ENCODE measurements around the gene ACTR1A. TPM values are rescaled to one million over a fixed set of nuclear protein-coding genes. Genes with fewer than 3 reads are reported as not detected.

The ACTR1A gene
- polyA plus RNA-seq, 3 donors: 72.7 to 79.4 (median 79.0) TPM

GRCh38 chr10:102499356-102499755, 3.2 kb downstream of the ACTR1A start:
- Histone ChIP-seq H3K9me3 (replicated peaks in 1 of 2; ENCODE audit: control insufficient read depth in 1 of 2, insufficient read depth in 1 of 2, low read length in 2 of 2) (no peaks in the 10 kb centered on the region), H3K9ac (ENCODE audit: insufficient read depth, low read length, poor library complexity, severe bottlenecking) (no peak overlapping the region), H3K79me2 (ENCODE audit: insufficient read depth, low read length) (peaks cover 85% of the 10 kb centered on the region), H2AFZ (ENCODE audit: insufficient read depth, low read depth, low read length, poor library complexity, severe bottlenecking) (no peak overlapping the region), H3K36me3 (replicated peaks in 1 of 2; ENCODE audit: control insufficient read depth in 1 of 2, insufficient read depth in 2 of 2, low read length in 2 of 2) (peaks cover 0 to 27% of the 10 kb centered on the region in 2 donors), H3K27ac (ENCODE audit: low read depth in 1 of 2, low read length in 2 of 2) (peak overlapping the region in 1 of 2 donors; percentile 40), H3K4me3 (replicated peaks in 1 of 3; ENCODE audit: low read depth in 2 of 3, low read length in 3 of 3) (no peak overlapping the region), H3K4me2 (replicated peaks; ENCODE audit: extremely low read depth, low read length, poor library complexity, severe bottlenecking) (no peak overlapping the region), H4K20me1 (ENCODE audit: insufficient read depth, low read length) (peaks cover 77% of the 10 kb centered on the region), H3K27me3 (ENCODE audit: control insufficient read depth in 2 of 2, insufficient read depth in 2 of 2, low read length in 2 of 2) (no peaks in the 10 kb centered on the region), H3K4me1 (ENCODE audit: control insufficient read depth in 1 of 2, insufficient read depth in 2 of 2, low read length in 2 of 2) (peaks cover 27 to 33% of the 10 kb centered on the region in 2 donors)
- no peak for TF ChIP-seq CTCF (IDR thresholded peaks at IDR 0.05)
- peaks cover 5 to 28% of the 10 kb centered on the region in 2 donors for H3K36me3 Mint-ChIP-seq
- WGBS (ENCODE audit: insufficient coverage): no CpG with 5 or more reads among the region's 3 CpGs
- no peak overlapping the region for H3K4me3 Mint-ChIP-seq
- intact Hi-C loops (cut with micrococcal nuclease): no loop called here
- H3K27ac Mint-ChIP-seq: peak overlapping the region in 2 of 7 donors; percentile 30 to 50
- peaks cover 12% of the 10 kb centered on the region for H3K4me1 Mint-ChIP-seq
- no peaks in the 10 kb centered on the region for H3K27me3 Mint-ChIP-seq (ENCODE audit: low read depth in 3 of 3)
- DNase-seq: no peak
- H3K9me3 Mint-ChIP-seq: no peaks in the 10 kb centered on the region

GRCh38 chr10:102497545-102497944, 5.0 kb downstream of the ACTR1A start:
- Histone ChIP-seq H3K79me2 (ENCODE audit: insufficient read depth, low read length) (peaks cover 96% of the 10 kb centered on the region), H3K4me1 (ENCODE audit: control insufficient read depth in 1 of 2, insufficient read depth in 2 of 2, low read length in 2 of 2) (peaks cover 20 to 23% of the 10 kb centered on the region in 2 donors), H3K27me3 (ENCODE audit: control insufficient read depth in 2 of 2, insufficient read depth in 2 of 2, low read length in 2 of 2) (no peaks in the 10 kb centered on the region), H3K27ac (ENCODE audit: low read depth in 1 of 2, low read length in 2 of 2) (no peak overlapping the region), H4K20me1 (ENCODE audit: insufficient read depth, low read length) (peaks cover 90% of the 10 kb centered on the region), H3K4me2 (replicated peaks; ENCODE audit: extremely low read depth, low read length, poor library complexity, severe bottlenecking) (no peak overlapping the region), H3K9me3 (replicated peaks in 1 of 2; ENCODE audit: control insufficient read depth in 1 of 2, insufficient read depth in 1 of 2, low read length in 2 of 2) (no peaks in the 10 kb centered on the region), H2AFZ (ENCODE audit: insufficient read depth, low read depth, low read length, poor library complexity, severe bottlenecking) (no peak overlapping the region), H3K4me3 (replicated peaks in 1 of 3; ENCODE audit: low read depth in 2 of 3, low read length in 3 of 3) (no peak overlapping the region), H3K36me3 (replicated peaks in 1 of 2; ENCODE audit: control insufficient read depth in 1 of 2, insufficient read depth in 2 of 2, low read length in 2 of 2) (peaks cover 5 to 45% of the 10 kb centered on the region in 2 donors), H3K9ac (ENCODE audit: insufficient read depth, low read length, poor library complexity, severe bottlenecking) (no peak overlapping the region)
- peak overlapping the region in 2 of 7 donors; percentile 25 to 28 for H3K27ac Mint-ChIP-seq
- no peaks in the 10 kb centered on the region for H3K27me3 Mint-ChIP-seq (ENCODE audit: low read depth in 3 of 3)
- H3K4me3 Mint-ChIP-seq: no peak overlapping the region
- intact Hi-C loops (cut with micrococcal nuclease): no loop called here
- H3K36me3 Mint-ChIP-seq: peaks cover 14 to 44% of the 10 kb centered on the region in 2 donors
- H3K9me3 Mint-ChIP-seq: no peaks in the 10 kb centered on the region
- no peak for DNase-seq
- peaks cover 19% of the 10 kb centered on the region for H3K4me1 Mint-ChIP-seq
- no peak for TF ChIP-seq CTCF (IDR thresholded peaks at IDR 0.05)
- WGBS (ENCODE audit: insufficient coverage): 100% methylated on average over 1 of the region's 1 CpG
